Activated CD4-positive, alpha-beta T cell treated with anti-CD3 and anti-CD28 coated beads, Interleukin-2, amount 50 U/mL, for 16 hours (primary cell): ENCODE measurements around the gene RAE1.
"Not testable (repeated sequence)": the region's sequence is repeated elsewhere in the genome, so short reads cannot be mapped to it uniquely, and the experiment has no call there.

Source experiments
- DNase-seq: peaks from one replicate; pipeline ENCODE4 v3.0.0-alpha.2; 2020

RAE1 gene

GRCh38 chr20:57417051-57417689 lies 66.1 kb downstream of the RAE1 start:
- no peak for DNase-seq

- no peak for DNase-seq
These were observed 67.0 kb downstream of the RAE1 start for GRCh38 chr20:57417830-57418780.

GRCh38 chr20:57419479-57419878 lies 68.4 kb downstream of the RAE1 start:
- not testable (repeated sequence) for DNase-seq

- DNase-seq: no peak
These were observed 69.7 kb downstream of the RAE1 start for GRCh38 chr20:57420571-57421252.

- no peak for DNase-seq
These were observed 70.5 kb downstream of the RAE1 start for GRCh38 chr20:57421253-57422220.

GRCh38 chr20:57422254-57422653 lies 71.2 kb downstream of the RAE1 start:
- no peak for DNase-seq

GRCh38 chr20:57425150-57426013 lies 74.3 kb downstream of the RAE1 start:
- no peak for DNase-seq

GRCh38 chr20:57426271-57426689 lies 75.2 kb downstream of the RAE1 start:
- no peak for DNase-seq

- DNase-seq: no peak
These were observed 75.8 kb downstream of the RAE1 start for GRCh38 chr20:57426831-57427230.

GRCh38 chr20:57428324-57429158 lies 77.5 kb downstream of the RAE1 start:
- no peak for DNase-seq
